Nephron (organoid): ENCODE data around the gene SPACDR.
"Not testable (repeated sequence)": the region's sequence is repeated elsewhere in the genome, so short reads cannot be mapped to it uniquely, and the experiment has no call there.

ENCODE experiments used
- H3K27ac Mint-ChIP-seq, 3 experiments: 2 replicates each; pipeline ENCODE4 v1.8.0; 2020; ENCODE audit warnings: mixed read lengths in 3 of 3, mild to moderate bottlenecking in 2 of 3, moderate library complexity in 1 of 3
- H3K27me3 Mint-ChIP-seq: 2 replicates; pipeline ENCODE4 v1.8.0; 2021; ENCODE audit warnings: low read depth, mild to moderate bottlenecking, moderate library complexity, mixed read lengths
- H3K36me3 Mint-ChIP-seq: 2 replicates; pipeline ENCODE4 v1.8.0; 2020; ENCODE audit warnings: low read depth, mixed read lengths
- H3K4me1 Mint-ChIP-seq: 2 replicates; pipeline ENCODE4 v1.8.0; 2020; ENCODE audit warnings: mixed read lengths
- H3K4me3 Mint-ChIP-seq, 3 experiments: 2 replicates each; pipeline ENCODE4 v1.8.0; 2020; ENCODE audit warnings: mild to moderate bottlenecking in 3 of 3, mixed read lengths in 3 of 3, moderate library complexity in 2 of 3
- H3K9me3 Mint-ChIP-seq: 2 replicates; pipeline ENCODE4 v1.8.0; 2020; ENCODE audit warnings: mixed read lengths
- TF ChIP-seq, protein P1 (sequence below), 3 experiments: fragments of 200-600 bp; sonication (generic); IDR thresholded peaks; one replicate each; pipeline ENCODE4 v1.5.0; 2021; ENCODE audit warnings: antibody characterized with exemption in 3 of 3; ENCODE audit not compliant: unreplicated experiment in 3 of 3

SPACDR gene

DNA sequence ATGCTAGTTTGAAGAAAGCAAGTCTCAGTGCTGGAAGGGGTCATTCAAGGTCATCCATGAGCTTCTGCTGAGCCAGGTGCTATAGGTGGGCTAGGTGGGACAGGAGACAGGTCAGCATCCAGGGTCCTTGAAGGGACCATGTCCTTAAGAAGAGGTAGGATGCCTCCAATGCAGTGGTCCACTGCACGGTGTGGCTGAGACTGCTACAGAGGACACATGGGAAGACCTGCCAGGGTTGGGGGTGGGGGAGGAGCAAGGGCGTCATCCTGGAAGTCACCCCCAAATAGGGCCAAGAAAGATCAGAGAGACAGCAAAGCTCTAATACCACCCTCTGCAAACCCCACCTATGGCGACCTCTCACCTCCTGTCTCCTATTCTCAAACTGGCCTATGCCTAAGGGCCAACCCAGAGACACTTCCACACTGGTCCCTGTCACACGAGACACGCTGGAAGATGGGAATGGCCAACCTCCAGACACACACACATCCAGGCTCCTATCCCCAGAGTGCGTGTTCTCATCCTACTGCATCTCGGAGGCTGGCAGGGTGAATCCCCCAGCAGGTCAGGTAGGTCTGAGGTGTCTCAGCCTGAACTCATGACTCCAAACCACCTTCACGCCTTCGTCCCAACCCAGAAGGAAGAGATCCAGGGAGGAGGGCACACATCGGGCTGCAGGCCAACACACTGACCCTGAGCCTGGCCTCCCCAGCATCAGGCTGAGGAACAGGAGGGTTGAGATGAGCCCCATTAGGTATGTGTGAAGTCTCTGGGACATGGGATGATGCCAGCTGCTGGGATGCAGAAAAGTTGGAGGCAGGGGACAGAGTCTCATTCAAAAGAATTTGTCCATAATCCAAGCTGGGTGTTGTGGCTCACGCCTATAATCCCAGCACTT is 22.2 kb downstream of the SPACDR start:
- no peaks in the 10 kb centered on the region for H3K36me3 Mint-ChIP-seq
- no peaks in the 10 kb centered on the region for H3K27me3 Mint-ChIP-seq
- H3K27ac Mint-ChIP-seq, result no peak overlapping the region
- no peak overlapping the region for H3K4me3 Mint-ChIP-seq
- H3K9me3 Mint-ChIP-seq, result no peaks in the 10 kb centered on the region
- TF ChIP-seq, protein P1, sequence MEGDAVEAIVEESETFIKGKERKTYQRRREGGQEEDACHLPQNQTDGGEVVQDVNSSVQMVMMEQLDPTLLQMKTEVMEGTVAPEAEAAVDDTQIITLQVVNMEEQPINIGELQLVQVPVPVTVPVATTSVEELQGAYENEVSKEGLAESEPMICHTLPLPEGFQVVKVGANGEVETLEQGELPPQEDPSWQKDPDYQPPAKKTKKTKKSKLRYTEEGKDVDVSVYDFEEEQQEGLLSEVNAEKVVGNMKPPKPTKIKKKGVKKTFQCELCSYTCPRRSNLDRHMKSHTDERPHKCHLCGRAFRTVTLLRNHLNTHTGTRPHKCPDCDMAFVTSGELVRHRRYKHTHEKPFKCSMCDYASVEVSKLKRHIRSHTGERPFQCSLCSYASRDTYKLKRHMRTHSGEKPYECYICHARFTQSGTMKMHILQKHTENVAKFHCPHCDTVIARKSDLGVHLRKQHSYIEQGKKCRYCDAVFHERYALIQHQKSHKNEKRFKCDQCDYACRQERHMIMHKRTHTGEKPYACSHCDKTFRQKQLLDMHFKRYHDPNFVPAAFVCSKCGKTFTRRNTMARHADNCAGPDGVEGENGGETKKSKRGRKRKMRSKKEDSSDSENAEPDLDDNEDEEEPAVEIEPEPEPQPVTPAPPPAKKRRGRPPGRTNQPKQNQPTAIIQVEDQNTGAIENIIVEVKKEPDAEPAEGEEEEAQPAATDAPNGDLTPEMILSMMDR (IDR thresholded peaks at IDR 0.05; ENCODE audit: unreplicated experiment in 3 of 3), result no peak
- no peaks in the 10 kb centered on the region for H3K4me1 Mint-ChIP-seq

DNA sequence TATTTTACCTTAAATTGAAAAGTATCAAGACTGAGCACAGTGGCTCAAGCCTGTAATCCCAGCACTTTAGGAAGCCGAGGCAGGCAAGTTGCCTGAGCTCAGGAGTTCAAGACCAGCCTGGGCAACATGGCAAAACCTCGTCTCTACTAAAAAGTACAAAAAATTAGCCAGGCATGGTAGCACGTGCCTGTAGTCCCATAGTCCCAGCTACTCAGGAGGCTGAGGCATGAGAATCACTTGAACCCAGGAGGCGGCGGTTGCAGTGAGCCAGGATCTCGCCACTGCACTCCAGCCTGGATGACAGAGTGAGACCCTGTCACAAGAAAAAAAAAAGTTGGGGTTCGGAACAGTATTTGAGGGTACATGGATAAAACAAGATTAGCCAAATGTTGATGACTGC is 24.8 kb downstream of the SPACDR start:
- peaks cover 11% of the 10 kb centered on the region for H3K36me3 Mint-ChIP-seq
- peaks cover 16% of the 10 kb centered on the region for H3K4me1 Mint-ChIP-seq
- not testable (repeated sequence) for H3K27me3 Mint-ChIP-seq, H3K9me3 Mint-ChIP-seq, H3K27ac Mint-ChIP-seq, H3K4me3 Mint-ChIP-seq

DNA sequence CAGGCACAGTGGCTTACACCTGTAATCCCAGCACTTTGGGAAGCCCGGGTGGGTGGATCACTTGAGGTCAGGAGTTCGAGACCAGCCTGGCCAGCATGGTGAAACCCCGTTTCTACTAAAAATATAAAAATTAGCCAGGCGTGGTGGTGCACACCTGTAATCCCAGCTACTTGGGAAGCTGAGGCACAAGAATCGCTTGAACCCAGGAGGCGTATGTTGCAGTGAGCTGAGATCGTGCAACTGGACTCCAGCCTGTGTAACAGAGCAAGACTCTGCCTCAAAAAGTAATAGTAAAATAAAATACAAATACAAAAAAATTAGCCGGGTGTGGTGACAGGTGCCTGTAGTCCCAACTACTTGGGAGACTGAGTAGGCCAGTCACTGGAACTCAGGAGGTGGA is 25.3 kb downstream of the SPACDR start:
- H3K4me3 Mint-ChIP-seq, H3K9me3 Mint-ChIP-seq, H3K27ac Mint-ChIP-seq, H3K27me3 Mint-ChIP-seq: not testable (repeated sequence)
- Mint-ChIP-seq H3K36me3 (peaks cover 16% of the 10 kb centered on the region), H3K4me1 (peaks cover 19% of the 10 kb centered on the region)

DNA sequence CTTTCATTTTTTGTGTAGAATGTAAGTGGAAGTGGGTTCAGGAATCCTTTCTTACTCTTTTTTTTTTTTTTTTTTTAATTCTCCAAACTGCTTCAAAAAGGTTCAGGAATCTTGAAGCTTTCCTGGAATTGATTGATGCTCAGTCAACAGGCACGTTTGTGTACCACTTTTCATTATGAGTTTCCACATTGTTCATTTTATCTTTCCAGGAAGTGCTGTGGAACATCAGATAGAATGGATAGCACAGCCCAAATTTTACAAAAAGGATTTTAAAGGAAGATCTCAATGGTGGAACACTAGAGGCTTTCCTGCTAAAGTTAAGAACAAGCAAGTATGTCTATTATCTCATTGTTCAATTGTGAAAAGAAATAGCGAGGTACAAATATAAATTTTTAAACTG is 25.9 kb downstream of the SPACDR start:
- TF ChIP-seq, protein P1 (IDR thresholded peaks at IDR 0.05; ENCODE audit: unreplicated experiment in 3 of 3), result no peak
- H3K9me3 Mint-ChIP-seq, result no peaks in the 10 kb centered on the region
- H3K27ac Mint-ChIP-seq, result peak overlapping the region; percentile 40 to 70 (median 49)
- peaks cover 23% of the 10 kb centered on the region for H3K4me1 Mint-ChIP-seq
- peak overlapping the region; percentile 28 to 62 (median 28) for H3K4me3 Mint-ChIP-seq
- H3K36me3 Mint-ChIP-seq, result peaks cover 21% of the 10 kb centered on the region
- H3K27me3 Mint-ChIP-seq, result no peaks in the 10 kb centered on the region

DNA sequence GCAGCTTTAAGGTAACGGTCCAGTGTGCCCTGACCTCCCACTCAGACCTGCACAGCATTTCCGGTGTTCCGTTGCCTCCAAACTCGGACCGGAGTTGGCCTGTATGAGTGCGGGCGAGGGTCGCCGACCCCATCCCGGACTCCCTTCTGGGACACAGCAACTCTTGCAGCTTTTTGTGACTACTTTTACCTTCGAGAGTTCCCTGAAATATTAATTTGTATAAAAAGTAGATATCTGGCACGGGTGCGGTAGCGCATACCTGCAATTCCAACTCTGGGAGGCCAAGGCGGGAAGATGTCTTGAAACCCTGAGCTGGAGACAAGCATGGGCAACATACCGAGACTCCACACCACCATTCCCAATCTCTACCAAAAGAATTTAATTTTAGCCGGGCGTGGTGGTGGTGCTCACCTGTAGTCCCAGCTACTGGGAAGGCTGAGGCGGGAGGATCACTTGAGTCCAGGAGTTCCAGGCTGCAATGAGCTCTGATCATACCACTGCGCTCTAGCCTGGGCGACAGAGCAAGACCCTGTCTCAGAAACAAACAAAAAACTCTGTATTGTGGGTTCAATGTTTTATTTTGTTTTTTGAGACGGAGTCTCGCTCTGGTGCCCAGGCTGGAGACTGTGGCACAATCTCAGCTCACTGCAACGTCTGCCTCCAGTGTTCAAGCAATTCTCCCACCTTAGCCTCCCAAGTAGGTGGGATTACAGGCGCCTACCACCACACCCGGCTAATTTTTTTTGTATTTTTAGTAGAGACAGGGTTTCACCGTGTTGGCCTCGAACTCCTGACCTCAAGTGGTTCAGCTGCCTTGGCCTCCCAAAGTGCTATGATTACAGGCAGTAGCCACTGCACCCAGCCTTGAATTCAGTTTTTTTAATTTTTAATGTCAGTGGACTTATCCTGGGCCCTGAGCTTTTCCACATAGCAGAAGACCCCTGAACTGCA is 26.6 kb downstream of the SPACDR start:
- Mint-ChIP-seq H3K27me3 (no peaks in the 10 kb centered on the region), H3K27ac (peak overlapping the region in 1 of 3 experiments; percentile 45), H3K4me1 (peaks cover 29% of the 10 kb centered on the region), H3K36me3 (peaks cover 29% of the 10 kb centered on the region), H3K9me3 (no peaks in the 10 kb centered on the region), H3K4me3 (peak overlapping the region; percentile 41 to 54 (median 46))
- TF ChIP-seq, protein P1 (IDR thresholded peaks at IDR 0.05; ENCODE audit: unreplicated experiment in 3 of 3), result no peak

DNA sequence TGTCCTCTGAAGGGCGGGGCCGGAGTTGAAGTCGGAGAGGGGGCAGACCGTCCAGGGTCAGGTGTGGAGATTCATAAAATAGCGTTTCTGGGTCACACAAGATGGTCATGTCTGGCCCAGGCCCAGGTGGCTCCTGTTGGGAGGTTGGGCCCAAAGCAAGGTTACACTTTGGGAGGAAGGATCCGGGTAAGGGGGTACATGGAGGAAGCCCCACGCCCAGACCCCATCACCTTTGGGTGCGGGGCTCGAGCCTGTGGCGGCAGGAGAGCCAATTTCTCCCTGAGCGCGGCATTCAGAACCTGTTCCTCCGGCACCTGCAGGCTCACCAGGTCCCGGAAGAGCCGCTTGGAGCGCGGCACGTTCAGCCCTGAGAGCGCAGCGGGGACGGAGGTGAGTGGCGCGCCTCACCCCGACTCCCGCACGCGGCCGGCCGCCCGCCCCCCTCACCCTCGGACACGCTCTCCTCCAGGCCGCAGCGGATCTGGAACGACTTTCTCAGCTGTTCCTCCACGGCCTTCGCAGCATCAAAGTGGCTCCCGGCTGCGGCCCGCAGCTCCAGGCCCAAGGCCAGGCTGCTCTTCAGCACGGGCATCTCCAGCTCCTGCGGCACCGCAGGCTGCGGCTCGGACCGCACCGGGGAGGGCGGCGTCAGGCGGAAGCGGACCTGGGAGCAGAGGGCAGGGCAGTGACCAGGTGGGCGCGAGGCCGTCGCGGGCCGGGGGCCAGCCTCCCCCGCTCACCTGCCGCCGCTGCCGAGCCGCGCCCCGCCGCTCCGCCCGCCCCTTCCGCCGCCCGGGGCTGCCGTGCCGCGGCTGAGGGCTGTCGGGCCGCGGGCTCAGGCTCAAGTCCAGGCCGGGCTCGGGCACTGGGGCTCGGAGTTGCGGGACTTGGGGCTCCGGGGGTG is 28.4 kb downstream of the SPACDR start:
- H3K36me3 Mint-ChIP-seq, result peaks cover 39% of the 10 kb centered on the region
- no peaks in the 10 kb centered on the region for H3K27me3 Mint-ChIP-seq
- TF ChIP-seq, protein P1 (IDR thresholded peaks at IDR 0.05; ENCODE audit: unreplicated experiment in 3 of 3), result no peak
- no peaks in the 10 kb centered on the region for H3K9me3 Mint-ChIP-seq
- peak overlapping the region; percentile 94 to 99 (median 96) for H3K4me3 Mint-ChIP-seq
- H3K27ac Mint-ChIP-seq, result peak overlapping the region; percentile 91 to 95 (median 93)
- peaks cover 44% of the 10 kb centered on the region for H3K4me1 Mint-ChIP-seq
